Choroid plexus epithelial cell (primary cell): ENCODE data around the gene PPP6R2.

ENCODE experiments used
- DNase-seq: peaks from one replicate; pipeline ENCODE4 v3.0.0-alpha.2; 2010; ENCODE audit warnings: low read depth
- H3K4me3 ChIP-seq: 2 replicates; pipeline ENCODE4 v1.5.1; 2011; ENCODE audit warnings: low read depth, mild to moderate bottlenecking, control low read depth, low read length, moderate library complexity
- CTCF ChIP-seq: conservative IDR thresholded peaks from 2 replicates; pipeline ENCODE4 v1.5.1; 2011; ENCODE audit warnings: low read depth, mild to moderate bottlenecking, control low read depth, inconsistent platforms, low read length, moderate library complexity

The PPP6R2 gene

DNA sequence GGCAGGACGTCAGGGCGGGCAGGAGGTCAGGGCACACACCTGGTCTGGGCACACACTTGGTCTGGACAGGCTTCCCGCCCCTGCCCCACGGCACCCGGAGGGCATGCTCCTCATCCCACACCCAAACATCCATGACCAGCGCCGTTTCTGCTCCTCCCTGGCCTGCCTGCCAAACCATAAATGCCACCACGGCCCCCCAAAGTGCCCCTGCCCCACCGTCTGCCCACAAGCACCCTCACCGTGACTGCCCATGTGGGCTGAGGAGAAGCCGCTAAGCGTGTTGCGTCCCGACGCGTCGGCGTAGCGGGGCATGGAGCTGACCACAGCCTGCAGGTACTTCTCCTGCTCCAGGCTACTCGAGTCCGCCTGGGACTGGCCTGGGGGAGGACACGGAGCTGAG is 115.9 kb downstream of the PPP6R2 start:
- no peak for TF ChIP-seq CTCF

GRCh38 chr22:50459496-50460140 is 116.5 kb downstream of the PPP6R2 start:
- DNase-seq: no peak
- H3K4me3 ChIP-seq: no peak overlapping the region
- TF ChIP-seq CTCF: no peak

More for the DNA sequence above, 115.9 kb downstream of the PPP6R2 start:
- no peak for DNase-seq
- H3K4me3 ChIP-seq: no peak overlapping the region

DNA sequence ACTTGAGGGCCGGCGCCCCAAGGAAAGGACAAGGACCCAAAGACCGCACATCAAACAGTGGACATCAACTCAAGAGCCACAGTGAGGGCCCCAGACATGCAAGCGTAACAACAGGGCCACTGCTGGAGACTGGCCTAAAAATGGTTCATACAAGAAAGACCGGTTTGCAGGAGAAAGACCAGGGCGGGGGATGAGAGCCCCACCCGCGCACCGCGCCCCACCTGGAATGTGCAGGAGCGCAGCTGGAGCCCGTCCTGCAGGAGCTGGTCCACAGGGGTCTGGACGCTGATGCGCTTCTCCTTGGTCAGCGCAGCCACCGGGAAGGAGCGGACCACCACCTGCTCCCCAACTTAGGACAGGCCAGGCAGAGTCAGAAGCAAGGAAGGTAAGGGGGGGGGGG is 117.8 kb downstream of the PPP6R2 start:
- DNase-seq: no peak
- H3K4me3 ChIP-seq: no peak overlapping the region
- no peak for TF ChIP-seq CTCF

DNA sequence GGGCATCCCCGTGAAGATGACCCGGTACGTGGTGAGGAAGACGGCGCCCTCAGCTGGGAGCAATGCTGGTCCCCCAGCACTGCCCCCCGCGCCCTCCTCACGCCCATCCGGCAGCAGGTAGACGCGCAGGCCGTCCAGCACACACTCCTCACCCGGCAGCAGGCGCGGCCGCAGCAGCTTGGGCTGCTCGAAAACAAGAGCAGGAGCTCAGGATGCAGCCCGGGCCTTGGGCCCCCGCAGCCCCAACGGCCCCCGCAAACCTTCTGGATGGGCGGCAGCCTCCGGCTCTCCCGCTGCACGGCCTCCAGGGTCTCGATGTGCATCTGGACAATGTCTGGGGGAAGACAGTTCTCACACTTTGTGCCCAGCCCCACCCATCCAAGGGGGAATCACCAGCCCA is 118.4 kb downstream of the PPP6R2 start:
- no peak for DNase-seq
- no peak overlapping the region for H3K4me3 ChIP-seq
- TF ChIP-seq CTCF: no peak

GRCh38 chr22:50461979-50462540 is 118.9 kb downstream of the PPP6R2 start:
- no peak for TF ChIP-seq CTCF
- H3K4me3 ChIP-seq: no peak overlapping the region
- DNase-seq: no peak

DNA sequence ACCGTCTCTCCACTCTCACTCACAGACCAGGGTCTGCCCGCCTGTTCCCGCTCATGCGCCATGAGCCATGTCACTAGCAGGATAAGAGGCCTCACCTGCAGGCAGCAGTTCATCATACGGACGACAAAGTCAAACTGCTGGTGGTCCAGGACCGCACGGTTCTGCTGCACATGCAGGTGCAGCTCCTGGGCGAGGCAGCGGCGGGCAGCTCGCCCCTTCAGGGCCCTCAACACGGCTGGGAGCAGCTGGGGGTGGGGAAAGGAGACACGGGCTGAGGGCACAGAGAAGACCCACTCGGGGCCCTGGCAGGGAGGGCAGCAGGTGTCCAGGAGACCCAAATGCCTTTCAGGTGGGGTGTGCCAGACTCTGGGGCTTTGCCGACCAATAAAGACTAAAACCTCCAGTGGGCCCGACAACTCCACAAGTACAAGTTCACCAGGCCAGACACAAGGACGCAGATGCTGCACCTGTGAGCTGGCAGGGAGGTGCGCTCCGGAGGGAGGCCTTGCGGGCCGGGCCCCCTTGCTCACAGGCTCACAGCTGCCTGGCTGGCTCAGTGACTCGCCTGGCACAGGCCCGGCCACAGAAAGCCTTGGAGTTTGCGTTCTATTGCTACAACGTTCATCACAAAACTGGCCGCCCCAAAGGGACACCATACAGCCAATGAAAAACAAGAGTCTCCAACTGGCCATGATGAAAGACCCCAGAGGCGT is 120.2 kb downstream of the PPP6R2 start:
- DNase-seq: no peak
- no peak for TF ChIP-seq CTCF
- no peak overlapping the region for H3K4me3 ChIP-seq
